ENCODE data around the gene LRRTM2.

GRCh38 chr5:138819081-138819480 is 56.1 kb downstream of the LRRTM2 start:
- TF ChIP-seq CTCF (IDR thresholded peaks at IDR 0.05; ENCODE audit: low read depth, low read length, missing input control) (no peak), REST (IDR thresholded peaks at IDR 0.05) (no peak), SP1 (IDR thresholded peaks at IDR 0.05) (no peak), TAF1 (conservative IDR thresholded peaks at IDR 0.05) (no peak), MAX (IDR thresholded peaks at IDR 0.05) (no peak), EGR1 (IDR thresholded peaks at IDR 0.05; ENCODE audit: low read depth in 2 of 2) (no peak), RXRA (IDR thresholded peaks at IDR 0.05) (no peak), JUND (IDR thresholded peaks at IDR 0.05) (no peak), NR2F2 (IDR thresholded peaks at IDR 0.05) (no peak), GABPA (IDR thresholded peaks at IDR 0.05 in 1 of 2, conservative IDR thresholded peaks at IDR 0.05 in 1 of 2) (no peak)

Data from liver (tissue), 3 donors.